Keratinocyte (primary cell): Measurements from ENCODE around the gene ANO3. TPM values are rescaled to one million over a fixed set of nuclear protein-coding genes. Genes with fewer than 3 reads are reported as not detected.

Source experiments
- DNase-seq: peaks from one replicate; pipeline ENCODE4 v3.0.0-alpha.2; 2011; ENCODE audit warnings: low read depth, missing footprints, low spot score
- FAIRE-seq: peaks from 2 replicates; lab custom pipeline; 2011; peaks lifted over from hg19 to GRCh38; lab: Jason Lieb, UNC
- H2AFZ ChIP-seq: 2 replicates; pipeline ENCODE4 v1.6.0; 2012; ENCODE audit warnings: low read length, control low read depth, inconsistent platforms; ENCODE audit not compliant: control insufficient read depth
- H3K27ac ChIP-seq: 2 replicates; pipeline ENCODE4 v1.5.1; 2011; ENCODE audit warnings: low read length; ENCODE audit not compliant: control insufficient read depth, insufficient read depth
- H3K27me3 ChIP-seq: 3 replicates; pipeline ENCODE4 v1.6.0; 2011; ENCODE audit warnings: low read length; ENCODE audit not compliant: control insufficient read depth, insufficient read depth; ENCODE audit errors: extremely low read depth
- H3K36me3 ChIP-seq, 2 experiments: 2 replicates in 1 of 2; 3 replicates in 1 of 2; pipeline ENCODE4 v1.5.1; 2011; ENCODE audit warnings: low read length in 2 of 2, mild to moderate bottlenecking in 1 of 2; ENCODE audit not compliant: control insufficient read depth in 2 of 2, insufficient read depth in 2 of 2; ENCODE audit errors: extremely low read depth in 1 of 2
- H3K4me1 ChIP-seq: 3 replicates; pipeline ENCODE4 v1.5.1; 2011; ENCODE audit warnings: low read length; ENCODE audit not compliant: control insufficient read depth, insufficient read depth; ENCODE audit errors: extremely low read depth
- H3K4me2 ChIP-seq: 3 replicates; pipeline ENCODE4 v1.6.0; 2011; ENCODE audit warnings: low read depth, low read length; ENCODE audit not compliant: control insufficient read depth, insufficient read depth; ENCODE audit errors: extremely low read depth
- H3K4me3 ChIP-seq, 3 experiments: fragments of 200-600 bp in 1 of 3; sonication (generic) in 1 of 3; 2 replicates in 2 of 3; 3 replicates in 1 of 3; pipeline ENCODE4 v1.5.1; 2011 to 2016; ENCODE audit warnings: low read length in 3 of 3, mild to moderate bottlenecking in 3 of 3, control low read depth in 2 of 3, inconsistent platforms in 1 of 3, low read depth in 1 of 3, mixed read lengths in 1 of 3, mixed run types in 1 of 3, moderate library complexity in 1 of 3; ENCODE audit not compliant: control insufficient read depth in 2 of 3, insufficient read depth in 2 of 3; ENCODE audit errors: extremely low read depth in 1 of 3
- H3K79me2 ChIP-seq: 2 replicates; pipeline ENCODE4 v1.6.0; 2012; ENCODE audit warnings: low read length; ENCODE audit not compliant: control insufficient read depth, insufficient read depth
- H3K9ac ChIP-seq: 3 replicates; pipeline ENCODE4 v1.6.0; 2011; ENCODE audit warnings: low read length; ENCODE audit not compliant: control insufficient read depth, insufficient read depth; ENCODE audit errors: extremely low read depth
- H3K9me1 ChIP-seq: 3 replicates; pipeline ENCODE4 v1.6.0; 2011; ENCODE audit warnings: low read length; ENCODE audit not compliant: control insufficient read depth, insufficient read depth; ENCODE audit errors: extremely low read depth
- H3K9me3 ChIP-seq: 2 replicates; pipeline ENCODE4 v1.5.1; 2012; ENCODE audit warnings: low read depth, low read length; ENCODE audit not compliant: control insufficient read depth
- H4K20me1 ChIP-seq: 3 replicates; pipeline ENCODE4 v1.6.0; 2011; ENCODE audit warnings: low read length; ENCODE audit not compliant: control insufficient read depth, insufficient read depth; ENCODE audit errors: extremely low read depth
- CTCF ChIP-seq, 3 experiments: IDR thresholded peaks in 1 of 3; conservative IDR thresholded peaks in 1 of 3; optimal IDR thresholded peaks in 1 of 3; 2 replicates in 2 of 3; 3 replicates in 1 of 3; pipeline versions ENCODE3 to v1.5.1; 2011; ENCODE audit warnings: low read length in 3 of 3, mild to moderate bottlenecking in 3 of 3, moderate library complexity in 2 of 3, control low read depth in 1 of 3, inconsistent platforms in 1 of 3; ENCODE audit not compliant: insufficient read depth in 2 of 3; ENCODE audit errors: extremely low read depth in 1 of 3
- EZH2 ChIP-seq: IDR thresholded peaks from one replicate; pipeline ENCODE4 v1.6.1; 2012; ENCODE audit warnings: inconsistent platforms, mild to moderate bottlenecking, low read length, moderate library complexity
- dilution Hi-C: fragments of 300-500 bp; cut with MboI; formaldehyde crosslinking; loops from one replicate; pipeline ENCODE4 v1.7.0; 2020; ENCODE audit warnings: low sequenced_read_pairs; ENCODE audit not compliant: extremely low pct_ligation_motif_present
- polyA plus RNA-seq, 5 experiments: library from polyadenylated mRNA; depleted of rRNA in 3 of 5; stranded (reverse) in 3 of 5; stranded (forward) in 1 of 5; unstranded in 1 of 5; fragments of >200 nt; gene quantifications; 1 replicate in 1 of 5; 2 replicates in 3 of 5; 3 replicates in 1 of 5; pipeline versions ENCODE4 v1.2.1 to v1.2.3, GENCODE V29; 2011 to 2012; ENCODE audit warnings: missing spikeins in 2 of 5, low read depth in 1 of 5, low replicate concordance in 1 of 5

Gene ANO3
- polyA plus RNA-seq, 1 donor (not counting 4 experiments of a cell fraction or from before 2014, with no cell fraction given), result 0.01 TPM

GRCh38 chr11:26557666-26558065, 225.7 kb downstream of the ANO3 start:
- H4K20me1 ChIP-seq, result no peaks in the 10 kb centered on the region
- FAIRE-seq, result no peak
- dilution Hi-C loops, result no loop called here
- H3K4me1 ChIP-seq, result no peaks in the 10 kb centered on the region
- H3K36me3 ChIP-seq, result no peaks in the 10 kb centered on the region
- no peaks in the 10 kb centered on the region for H3K9me1 ChIP-seq
- H3K79me2 ChIP-seq, result no peaks in the 10 kb centered on the region
- no peak overlapping the region for H3K9ac ChIP-seq
- H3K9me3 ChIP-seq, result no peaks in the 10 kb centered on the region
- no peak for TF ChIP-seq CTCF (optimal IDR thresholded peaks at IDR 0.05 in 1 of 3, IDR thresholded peaks at IDR 0.05 in 1 of 3, conservative IDR thresholded peaks at IDR 0.05 in 1 of 3; ENCODE audit: extremely low read depth in 1 of 3, insufficient read depth in 2 of 3, low read length in 3 of 3)
- no peak for TF ChIP-seq EZH2
- no peaks in the 10 kb centered on the region for H3K27me3 ChIP-seq
- H3K4me3 ChIP-seq, result no peak overlapping the region
- H3K27ac ChIP-seq, result no peak overlapping the region
- DNase-seq, result no peak
- no peak overlapping the region for H3K4me2 ChIP-seq
- no peak overlapping the region for H2AFZ ChIP-seq

DNA sequence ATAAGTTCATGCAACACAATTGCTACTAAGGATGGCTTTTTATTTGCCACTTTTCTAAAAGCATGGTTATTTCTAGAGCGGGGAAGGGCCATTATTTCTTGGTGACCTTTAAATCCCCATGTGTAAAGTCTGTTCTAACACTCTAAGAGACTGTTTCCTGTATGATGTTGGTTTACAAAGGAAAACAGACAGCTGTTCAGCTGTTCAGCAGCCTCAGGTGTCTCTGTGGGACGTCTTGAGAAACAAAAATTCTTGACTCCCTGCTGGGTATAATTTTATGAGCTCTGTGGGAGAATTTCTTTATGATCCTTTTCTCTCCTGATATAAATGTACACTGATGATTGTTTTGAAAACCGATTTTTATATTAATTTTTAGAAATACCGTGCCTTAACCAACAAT, 226.3 kb downstream of the ANO3 start:
- no peaks in the 10 kb centered on the region for H3K9me3 ChIP-seq
- H3K4me2 ChIP-seq, result no peak overlapping the region
- H3K4me1 ChIP-seq, result no peaks in the 10 kb centered on the region
- no peaks in the 10 kb centered on the region for H3K79me2 ChIP-seq
- dilution Hi-C loops, result no loop called here
- no peaks in the 10 kb centered on the region for H3K36me3 ChIP-seq
- no peak for DNase-seq
- TF ChIP-seq EZH2 (no peak), CTCF (optimal IDR thresholded peaks at IDR 0.05 in 1 of 3, IDR thresholded peaks at IDR 0.05 in 1 of 3, conservative IDR thresholded peaks at IDR 0.05 in 1 of 3; ENCODE audit: extremely low read depth in 1 of 3, insufficient read depth in 2 of 3, low read length in 3 of 3) (no peak)
- FAIRE-seq, result no peak
- no peaks in the 10 kb centered on the region for H3K9me1 ChIP-seq
- no peak overlapping the region for H3K4me3 ChIP-seq
- H3K9ac ChIP-seq, result no peak overlapping the region
- H3K27ac ChIP-seq, result no peak overlapping the region
- H4K20me1 ChIP-seq, result no peaks in the 10 kb centered on the region
- no peak overlapping the region for H2AFZ ChIP-seq
- H3K27me3 ChIP-seq, result no peaks in the 10 kb centered on the region
